IPS DF 4.7 (cell line): Measurements from ENCODE around the gene ZNRF3.

ENCODE experiments used
- DNase-seq: peaks from one replicate; pipeline ENCODE4 v3.0.0-alpha.2; 2013; ENCODE audit warnings: low spot score; ENCODE audit errors: extremely low read depth

Gene ZNRF3

GRCh38 chr22:29060931-29061330 lies 177.6 kb downstream of the ZNRF3 start:
- DNase-seq = no peak

- DNase-seq = no peak
These were observed 178.4 kb downstream of the ZNRF3 start, which contains the start of gene C22orf31 for GRCh38 chr22:29061773-29062172. Gene C22orf31, minus strand, starts transcription at chr22:29061831. Its CDS starts 39 bp downstream, at chr22:29061792.

- DNase-seq = no peak
These were observed 179.0 kb downstream of the ZNRF3 start for GRCh38 chr22:29062286-29062821.

- no peak for DNase-seq
These were observed 182.3 kb downstream of the ZNRF3 start for GRCh38 chr22:29065468-29066190.

GRCh38 chr22:29069463-29069862 lies 186.1 kb downstream of the ZNRF3 start:
- no peak for DNase-seq

- no peak for DNase-seq
These were observed 187.1 kb downstream of the ZNRF3 start for GRCh38 chr22:29070490-29070889.

GRCh38 chr22:29071261-29072045 lies 188.1 kb downstream of the ZNRF3 start:
- no peak for DNase-seq

- peak; percentile 64 for DNase-seq
These were observed 189.0 kb downstream of the ZNRF3 start for GRCh38 chr22:29072193-29072978.

GRCh38 chr22:29072979-29073617 lies 189.7 kb downstream of the ZNRF3 start, which contains the start of gene KREMEN1:
Gene KREMEN1, plus strand, starts transcription at chr22:29073035. Its CDS starts 96 bp downstream, at chr22:29073131.
- DNase-seq = no peak

GRCh38 chr22:29073618-29074275 lies 190.4 kb downstream of the ZNRF3 start:
- DNase-seq = no peak

- no peak for DNase-seq
These were observed 191.0 kb downstream of the ZNRF3 start for GRCh38 chr22:29074276-29074772.

- no peak for DNase-seq
These were observed 194.9 kb downstream of the ZNRF3 start for GRCh38 chr22:29078036-29078868.

GRCh38 chr22:29078869-29079207 lies 195.5 kb downstream of the ZNRF3 start:
- DNase-seq = no peak

- DNase-seq = no peak
These were observed 196.0 kb downstream of the ZNRF3 start for GRCh38 chr22:29079218-29079901.

- DNase-seq = no peak
These were observed 197.0 kb downstream of the ZNRF3 start for GRCh38 chr22:29080106-29080975.

GRCh38 chr22:29081517-29082236 lies 198.3 kb downstream of the ZNRF3 start:
- no peak for DNase-seq
